ENCODE measurements around the gene DISC1. TPM values are rescaled to one million over a fixed set of nuclear protein-coding genes. Genes with fewer than 3 reads are reported as not detected.

Gene DISC1
- total RNA-seq, 5 donors from 2014 or later (not counting 1 experiment from before 2014, with no cell fraction given) = 12.9 to 37.0 (median 14.6) TPM

- no peaks in the 10 kb centered on the region for H3K27me3 ChIP-seq (replicated peaks in 1 of 2; ENCODE audit: control insufficient read depth in 2 of 2, extremely low read depth in 1 of 2, insufficient read depth in 2 of 2, low read length in 1 of 2)
- peaks cover 5 to 19% (median 11%) of the 10 kb centered on the region in 3 donors for H3K4me1 Mint-ChIP-seq
Observed at GRCh38 chr1:231985296-231986023, 358.9 kb downstream of the DISC1 start.

GRCh38 chr1:231986631-231987336 lies 360.2 kb downstream of the DISC1 start:
- H3K27me3 Mint-ChIP-seq = no peaks in the 10 kb centered on the region
- H3K36me3 Mint-ChIP-seq = peaks cover 11% of the 10 kb centered on the region
- Histone ChIP-seq H3K4me3 (ENCODE audit: control insufficient read depth in 1 of 2, extremely low read depth in 1 of 2, low read length in 1 of 2) (no peak overlapping the region), H3K9me3 (no peaks in the 10 kb centered on the region), H3K27ac (ENCODE audit: low read length) (no peak overlapping the region), H3K27me3 (replicated peaks in 1 of 2; ENCODE audit: control insufficient read depth in 2 of 2, extremely low read depth in 1 of 2, insufficient read depth in 2 of 2, low read length in 1 of 2) (no peaks in the 10 kb centered on the region), H3K4me1 (ENCODE audit: control insufficient read depth in 1 of 2, extremely low read depth in 1 of 2, insufficient read depth in 2 of 2, low read length in 2 of 2) (peaks cover 5% of the 10 kb centered on the region in 2 experiments), H3K36me3 (ENCODE audit: control insufficient read depth in 2 of 2, extremely low read depth in 1 of 2, insufficient read depth in 1 of 2, low read length in 1 of 2) (no peaks in the 10 kb centered on the region)
- H3K4me1 Mint-ChIP-seq = peaks cover 5 to 14% (median 7%) of the 10 kb centered on the region in 3 donors
- DNase-seq (no peak), ATAC-seq (replicated peaks in 1 of 4) (no peak)
- ChIA-PET POLR2A (no interaction called here), CTCF (no interaction called here)
- WGBS (ENCODE audit: insufficient coverage) = 100% methylated on average over 5 of the region's 8 CpGs
- no peak overlapping the region for H3K27ac Mint-ChIP-seq
- H3K9me3 Mint-ChIP-seq = no peaks in the 10 kb centered on the region
- no peak overlapping the region for H3K4me3 Mint-ChIP-seq

More at GRCh38 chr1:231985296-231986023, 358.9 kb downstream of the DISC1 start:
- H3K36me3 ChIP-seq (ENCODE audit: control insufficient read depth in 2 of 2, extremely low read depth in 1 of 2, insufficient read depth in 1 of 2, low read length in 1 of 2) = no peaks in the 10 kb centered on the region
- no peak for ATAC-seq (replicated peaks in 1 of 4)
- no peak overlapping the region for H3K4me3 ChIP-seq (ENCODE audit: control insufficient read depth in 1 of 2, extremely low read depth in 1 of 2, low read length in 1 of 2)
- DNase-seq = no peak
- CTCF ChIA-PET = interaction anchor here in 1 of 2 donors (0.7 kb wide), 1 partner anchor 311 kb away, joined by 9 read pairs; no protein-coding TSS in a partner anchor
- Mint-ChIP-seq H3K9me3 (no peaks in the 10 kb centered on the region), H3K27ac (no peak overlapping the region), H3K27me3 (no peaks in the 10 kb centered on the region), H3K4me3 (no peak overlapping the region), H3K36me3 (peaks cover 7% of the 10 kb centered on the region)
- 100% methylated on average over 1 of the region's 4 CpGs for WGBS (ENCODE audit: insufficient coverage)
- peaks cover 5% of the 10 kb centered on the region in 2 experiments for H3K4me1 ChIP-seq (ENCODE audit: control insufficient read depth in 1 of 2, extremely low read depth in 1 of 2, insufficient read depth in 2 of 2, low read length in 2 of 2)
- POLR2A ChIA-PET = no interaction called here
- no peaks in the 10 kb centered on the region for H3K9me3 ChIP-seq
- no peak overlapping the region for H3K27ac ChIP-seq (ENCODE audit: low read length)

GRCh38 chr1:231990388-231990787 lies 363.8 kb downstream of the DISC1 start:
- CTCF ChIA-PET = no interaction called here
- no peak for ATAC-seq (replicated peaks in 1 of 4)
- H3K4me1 Mint-ChIP-seq = no peaks in the 10 kb centered on the region

GRCh38 chr1:231991231-231991630 lies 364.6 kb downstream of the DISC1 start:
- Histone ChIP-seq H3K9me3 (no peaks in the 10 kb centered on the region), H3K27ac (ENCODE audit: low read length) (no peak overlapping the region), H3K4me1 (ENCODE audit: control insufficient read depth in 1 of 2, extremely low read depth in 1 of 2, insufficient read depth in 2 of 2, low read length in 2 of 2) (no peaks in the 10 kb centered on the region), H3K27me3 (replicated peaks in 1 of 2; ENCODE audit: control insufficient read depth in 2 of 2, extremely low read depth in 1 of 2, insufficient read depth in 2 of 2, low read length in 1 of 2) (no peaks in the 10 kb centered on the region), H3K36me3 (ENCODE audit: control insufficient read depth in 2 of 2, extremely low read depth in 1 of 2, insufficient read depth in 1 of 2, low read length in 1 of 2) (no peaks in the 10 kb centered on the region), H3K4me3 (ENCODE audit: control insufficient read depth in 1 of 2, extremely low read depth in 1 of 2, low read length in 1 of 2) (no peak overlapping the region)
- ChIA-PET CTCF (no interaction called here), POLR2A (no interaction called here)
- WGBS (ENCODE audit: insufficient coverage) = 75% methylated on average over 2 of the region's 8 CpGs
- H3K27me3 Mint-ChIP-seq = no peaks in the 10 kb centered on the region
- no peaks in the 10 kb centered on the region for H3K4me1 Mint-ChIP-seq
- H3K4me3 Mint-ChIP-seq = no peak overlapping the region
- H3K27ac Mint-ChIP-seq = no peak overlapping the region
- ATAC-seq (replicated peaks in 1 of 4) (no peak), DNase-seq (no peak)
- H3K9me3 Mint-ChIP-seq = no peaks in the 10 kb centered on the region
- peaks cover 21% of the 10 kb centered on the region for H3K36me3 Mint-ChIP-seq

More at GRCh38 chr1:231990388-231990787, 363.8 kb downstream of the DISC1 start:
- DNase-seq = no peak
- Histone ChIP-seq H3K4me3 (ENCODE audit: control insufficient read depth in 1 of 2, extremely low read depth in 1 of 2, low read length in 1 of 2) (no peak overlapping the region), H3K27me3 (replicated peaks in 1 of 2; ENCODE audit: control insufficient read depth in 2 of 2, extremely low read depth in 1 of 2, insufficient read depth in 2 of 2, low read length in 1 of 2) (no peaks in the 10 kb centered on the region), H3K9me3 (no peaks in the 10 kb centered on the region), H3K27ac (ENCODE audit: low read length) (no peak overlapping the region), H3K4me1 (ENCODE audit: control insufficient read depth in 1 of 2, extremely low read depth in 1 of 2, insufficient read depth in 2 of 2, low read length in 2 of 2) (no peaks in the 10 kb centered on the region), H3K36me3 (ENCODE audit: control insufficient read depth in 2 of 2, extremely low read depth in 1 of 2, insufficient read depth in 1 of 2, low read length in 1 of 2) (no peaks in the 10 kb centered on the region)
- H3K36me3 Mint-ChIP-seq = peaks cover 25% of the 10 kb centered on the region
- 92% methylated on average over 4 of the region's 5 CpGs for WGBS (ENCODE audit: insufficient coverage)
- POLR2A ChIA-PET = no interaction called here
- H3K4me3 Mint-ChIP-seq = no peak overlapping the region
- H3K27me3 Mint-ChIP-seq = no peaks in the 10 kb centered on the region
- no peaks in the 10 kb centered on the region for H3K9me3 Mint-ChIP-seq
- H3K27ac Mint-ChIP-seq = no peak overlapping the region

GRCh38 chr1:231993968-231994455 lies 367.4 kb downstream of the DISC1 start:
- Histone ChIP-seq H3K27ac (ENCODE audit: low read length) (no peak overlapping the region), H3K27me3 (replicated peaks in 1 of 2; ENCODE audit: control insufficient read depth in 2 of 2, extremely low read depth in 1 of 2, insufficient read depth in 2 of 2, low read length in 1 of 2) (no peaks in the 10 kb centered on the region), H3K4me1 (ENCODE audit: control insufficient read depth in 1 of 2, extremely low read depth in 1 of 2, insufficient read depth in 2 of 2, low read length in 2 of 2) (no peaks in the 10 kb centered on the region), H3K9me3 (no peaks in the 10 kb centered on the region), H3K36me3 (ENCODE audit: control insufficient read depth in 2 of 2, extremely low read depth in 1 of 2, insufficient read depth in 1 of 2, low read length in 1 of 2) (no peaks in the 10 kb centered on the region), H3K4me3 (ENCODE audit: control insufficient read depth in 1 of 2, extremely low read depth in 1 of 2, low read length in 1 of 2) (no peak overlapping the region)
- ChIA-PET POLR2A (no interaction called here), CTCF (no interaction called here)
- no peak for ATAC-seq (replicated peaks in 1 of 4)
- Mint-ChIP-seq H3K36me3 (peaks cover 38% of the 10 kb centered on the region), H3K9me3 (no peaks in the 10 kb centered on the region), H3K4me3 (no peak overlapping the region), H3K27me3 (no peaks in the 10 kb centered on the region), H3K4me1 (no peaks in the 10 kb centered on the region), H3K27ac (no peak overlapping the region)
- no peak for DNase-seq
- WGBS (ENCODE audit: insufficient coverage) = 80% methylated on average over 2 of the region's 2 CpGs

GRCh38 chr1:231998791-231999190 lies 372.2 kb downstream of the DISC1 start:
- ChIA-PET CTCF (no interaction called here), POLR2A (no interaction called here)
- no CpG with 5 or more reads among the region's 2 CpGs for WGBS (ENCODE audit: insufficient coverage)
- no peak overlapping the region for H3K27ac Mint-ChIP-seq
- ATAC-seq (replicated peaks in 1 of 4) (no peak), DNase-seq (no peak)
- Histone ChIP-seq H3K27me3 (replicated peaks in 1 of 2; ENCODE audit: control insufficient read depth in 2 of 2, extremely low read depth in 1 of 2, insufficient read depth in 2 of 2, low read length in 1 of 2) (peaks cover 0 to 3% of the 10 kb centered on the region in 2 experiments), H3K9me3 (no peaks in the 10 kb centered on the region), H3K4me3 (ENCODE audit: control insufficient read depth in 1 of 2, extremely low read depth in 1 of 2, low read length in 1 of 2) (no peak overlapping the region), H3K27ac (ENCODE audit: low read length) (no peak overlapping the region), H3K4me1 (ENCODE audit: control insufficient read depth in 1 of 2, extremely low read depth in 1 of 2, insufficient read depth in 2 of 2, low read length in 2 of 2) (no peaks in the 10 kb centered on the region), H3K36me3 (ENCODE audit: control insufficient read depth in 2 of 2, extremely low read depth in 1 of 2, insufficient read depth in 1 of 2, low read length in 1 of 2) (no peaks in the 10 kb centered on the region)
- peaks cover 27% of the 10 kb centered on the region for H3K36me3 Mint-ChIP-seq
- no peaks in the 10 kb centered on the region for H3K9me3 Mint-ChIP-seq
- no peaks in the 10 kb centered on the region for H3K4me1 Mint-ChIP-seq
- H3K4me3 Mint-ChIP-seq = no peak overlapping the region
- no peaks in the 10 kb centered on the region for H3K27me3 Mint-ChIP-seq

All from T-cell (primary cell).